Sigmoid colon (tissue), 7 donors: ENCODE results near the gene PDE9A. TPM values are rescaled to one million over a fixed set of nuclear protein-coding genes. Genes with fewer than 3 reads are reported as not detected.
"Not testable (repeated sequence)": the region's sequence is repeated elsewhere in the genome, so short reads cannot be mapped to it uniquely, and the experiment has no call there.

Experiments used
- DNase-seq: peaks from one replicate; pipeline ENCODE4 v3.0.0-alpha.2; 2019
- H3K27ac ChIP-seq, 4 donors: fragments of 200-600 bp; sonication (generic); one replicate each; pipeline ENCODE4 v1.5.1; 2016 to 2019; ENCODE audit warnings: mild to moderate bottlenecking in 1 of 4
- H3K27me3 ChIP-seq, 3 donors: fragments of 200-600 bp; sonication (generic); one replicate each; pipeline ENCODE4 v1.5.1; 2019; ENCODE audit warnings: mild to moderate bottlenecking in 1 of 3
- H3K36me3 ChIP-seq, 4 donors: fragments of 200-600 bp; sonication (generic); one replicate each; pipeline ENCODE4 v1.5.1; 2016 to 2019
- H3K4me1 ChIP-seq, 4 donors: fragments of 200-600 bp; sonication (generic); one replicate each; pipeline ENCODE4 v1.5.1; 2017 to 2019
- H3K4me3 ChIP-seq, 4 donors: fragments of 200-600 bp; sonication (generic); one replicate each; pipeline ENCODE4 v1.5.1; 2017 to 2019; ENCODE audit warnings: mild to moderate bottlenecking in 2 of 4, moderate library complexity in 1 of 4
- H3K9me3 ChIP-seq, 4 donors: fragments of 200-600 bp in 3 of 4; sonication (generic) in 3 of 4; one replicate each; pipeline versions ENCODE4 v1.5.1 to v1.6.1; 2013 to 2019
- EP300 ChIP-seq, 4 donors: sonication (generic); formaldehyde crosslinking; IDR thresholded peaks; one replicate each; pipeline ENCODE4 v1.6.1; 2017; ENCODE audit warnings: antibody characterized with exemption in 4 of 4
- POLR2A ChIP-seq, 2 donors: fragments of 450-650 bp; IDR thresholded peaks; one replicate each; pipeline ENCODE4 v1.6.1; 2016; ENCODE audit warnings: antibody characterized with exemption in 2 of 2, mild to moderate bottlenecking in 2 of 2, moderate library complexity in 2 of 2
- POLR2AphosphoS5 ChIP-seq, 4 donors: sonication (generic); formaldehyde crosslinking; IDR thresholded peaks; one replicate each; pipeline ENCODE4 v1.6.1; 2017; ENCODE audit warnings: antibody characterized with exemption in 4 of 4
- WGBS, 2 donors: extraction: QIAGEN DNeasy Blood & Tissue Kit; methylation state at CpG; one replicate each; pipeline ENCODE4 v1.1.7; 2013; 5-methylcytosine and 5-hydroxymethylcytosine counted together
- intact Hi-C: fragments of 100-400 bp; cut with DNase I; formaldehyde crosslinking; loops from one replicate; pipeline ENCODE4 v1.15.1; 2023
- polyA plus RNA-seq, 3 donors: library from polyadenylated mRNA; stranded (reverse); fragments of 200-250 nt; gene quantifications; one replicate each; pipeline ENCODE4 v1.2.3, GENCODE V29; 2013
- total RNA-seq, 4 donors: library from RNA; depleted of rRNA; stranded (reverse); fragments of >200 nt; gene quantifications; one replicate each; pipeline ENCODE4 v1.1.0, GENCODE V29; 2016
- TF ChIP-seq, protein P1 (sequence below), 4 experiments: fragments of 450-650 bp in 3 of 4; fragments of 200-600 bp in 1 of 4; IDR thresholded peaks; one replicate each; pipeline ENCODE4 v1.5.1; 2016 to 2019; ENCODE audit warnings: antibody characterized with exemption in 4 of 4, mild to moderate bottlenecking in 3 of 4, moderate library complexity in 2 of 4
- donor health status: healthy with polysubstance abuse.
- donor health status: Bipolar disorder and iron deficiency.
- donor health status: healthy.

The PDE9A gene
- total and polyA plus RNA-seq, 7 donors, result 71.6 to 433 (median 102) TPM

GRCh38 chr21:42809577-42810475 lies 156.4 kb downstream of the PDE9A start:
- 76 to 93% methylated on average over 18 of the region's 18 CpGs for WGBS, 2 donors
- Histone ChIP-seq H3K27ac (no peak overlapping the region), H3K4me1 (no peaks in the 10 kb centered on the region), H3K9me3 (no peaks in the 10 kb centered on the region), H3K36me3 (no peaks in the 10 kb centered on the region), H3K27me3 (peaks cover 0 to 15% (median 0%) of the 10 kb centered on the region in 3 donors), H3K4me3 (no peak overlapping the region)
- TF ChIP-seq, protein P1, sequence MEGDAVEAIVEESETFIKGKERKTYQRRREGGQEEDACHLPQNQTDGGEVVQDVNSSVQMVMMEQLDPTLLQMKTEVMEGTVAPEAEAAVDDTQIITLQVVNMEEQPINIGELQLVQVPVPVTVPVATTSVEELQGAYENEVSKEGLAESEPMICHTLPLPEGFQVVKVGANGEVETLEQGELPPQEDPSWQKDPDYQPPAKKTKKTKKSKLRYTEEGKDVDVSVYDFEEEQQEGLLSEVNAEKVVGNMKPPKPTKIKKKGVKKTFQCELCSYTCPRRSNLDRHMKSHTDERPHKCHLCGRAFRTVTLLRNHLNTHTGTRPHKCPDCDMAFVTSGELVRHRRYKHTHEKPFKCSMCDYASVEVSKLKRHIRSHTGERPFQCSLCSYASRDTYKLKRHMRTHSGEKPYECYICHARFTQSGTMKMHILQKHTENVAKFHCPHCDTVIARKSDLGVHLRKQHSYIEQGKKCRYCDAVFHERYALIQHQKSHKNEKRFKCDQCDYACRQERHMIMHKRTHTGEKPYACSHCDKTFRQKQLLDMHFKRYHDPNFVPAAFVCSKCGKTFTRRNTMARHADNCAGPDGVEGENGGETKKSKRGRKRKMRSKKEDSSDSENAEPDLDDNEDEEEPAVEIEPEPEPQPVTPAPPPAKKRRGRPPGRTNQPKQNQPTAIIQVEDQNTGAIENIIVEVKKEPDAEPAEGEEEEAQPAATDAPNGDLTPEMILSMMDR (IDR thresholded peaks at IDR 0.05), result no peak
- TF ChIP-seq POLR2A (IDR thresholded peaks at IDR 0.05), result no peak
- intact Hi-C loops, result no loop called here
- no peak for DNase-seq

- TF ChIP-seq POLR2AphosphoS5 (IDR thresholded peaks at IDR 0.05) (no peak), EP300 (IDR thresholded peaks at IDR 0.05) (no peak), POLR2A (IDR thresholded peaks at IDR 0.05) (no peak)
- TF ChIP-seq, protein P1 (IDR thresholded peaks at IDR 0.05), result no peak
- H3K4me1 ChIP-seq, result no peaks in the 10 kb centered on the region
- H3K36me3 ChIP-seq, result no peaks in the 10 kb centered on the region
- H3K4me3 ChIP-seq, result no peak overlapping the region
- no peak for DNase-seq
- intact Hi-C loops, result no loop called here
- H3K27me3 ChIP-seq, result peaks cover 0 to 15% (median 0%) of the 10 kb centered on the region in 3 donors
- WGBS, 2 donors, result 66% methylated on average over 6 of the region's 6 CpGs
- H3K27ac ChIP-seq, result no peak overlapping the region
- H3K9me3 ChIP-seq, result no peaks in the 10 kb centered on the region
Observed at GRCh38 chr21:42811960-42812359, 158.5 kb downstream of the PDE9A start.

DNA sequence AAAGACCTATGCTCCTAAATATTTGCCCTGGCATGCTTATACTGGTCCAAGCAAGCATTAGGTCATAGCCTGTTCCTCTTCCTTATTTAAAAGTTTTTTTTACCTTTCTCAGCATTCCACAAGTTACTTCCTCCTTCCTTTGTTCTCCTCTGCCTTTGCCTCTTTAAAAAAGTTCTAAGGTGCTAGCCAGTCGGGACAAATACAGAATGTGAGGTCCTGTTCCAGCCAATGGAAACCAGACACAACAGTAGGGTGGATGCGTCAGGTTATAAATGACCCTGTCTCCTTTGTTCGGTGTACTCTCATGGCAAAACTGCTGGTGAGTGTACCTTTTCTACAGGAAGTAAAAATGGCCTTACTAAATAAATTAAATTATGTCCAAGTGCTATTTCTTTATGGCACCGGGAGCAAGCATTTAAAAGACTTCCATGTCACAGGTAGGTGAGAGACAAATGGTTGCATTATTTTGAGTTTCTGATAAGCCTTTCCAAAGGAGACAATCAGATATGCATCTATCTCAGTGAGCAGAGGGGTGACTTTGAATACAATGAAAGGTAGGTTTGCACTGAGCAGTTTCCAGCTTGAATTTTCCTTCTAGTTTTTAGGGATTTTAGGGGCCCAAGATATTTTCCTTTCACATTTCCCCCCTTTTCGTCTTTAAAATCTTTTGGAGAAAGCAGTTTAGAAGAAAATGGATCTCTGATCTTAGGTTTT lies 159.3 kb downstream of the PDE9A start:
- H3K4me3 ChIP-seq, H3K9me3 ChIP-seq, DNase-seq, intact Hi-C loops, H3K27ac ChIP-seq, H3K4me1 ChIP-seq, H3K36me3 ChIP-seq: not testable (repeated sequence)
- 19 to 58% methylated on average over 5 of the region's 5 CpGs for WGBS, 2 donors
- peaks cover 0 to 15% (median 0%) of the 10 kb centered on the region in 3 donors for H3K27me3 ChIP-seq

GRCh38 chr21:42815217-42815616 lies 161.8 kb downstream of the PDE9A start:
- peaks cover 0 to 18% (median 0%) of the 10 kb centered on the region in 3 donors for H3K27me3 ChIP-seq
- H3K4me1 ChIP-seq, result no peaks in the 10 kb centered on the region
- 89 to 90% methylated on average over 1 of the region's 1 CpG for WGBS, 2 donors
- TF ChIP-seq, protein P1 (IDR thresholded peaks at IDR 0.05), result no peak
- no peaks in the 10 kb centered on the region for H3K36me3 ChIP-seq
- no peak for DNase-seq
- intact Hi-C loops, result no loop called here
- H3K4me3 ChIP-seq, result no peak overlapping the region
- no peak overlapping the region for H3K27ac ChIP-seq
- H3K9me3 ChIP-seq, result no peaks in the 10 kb centered on the region

DNA sequence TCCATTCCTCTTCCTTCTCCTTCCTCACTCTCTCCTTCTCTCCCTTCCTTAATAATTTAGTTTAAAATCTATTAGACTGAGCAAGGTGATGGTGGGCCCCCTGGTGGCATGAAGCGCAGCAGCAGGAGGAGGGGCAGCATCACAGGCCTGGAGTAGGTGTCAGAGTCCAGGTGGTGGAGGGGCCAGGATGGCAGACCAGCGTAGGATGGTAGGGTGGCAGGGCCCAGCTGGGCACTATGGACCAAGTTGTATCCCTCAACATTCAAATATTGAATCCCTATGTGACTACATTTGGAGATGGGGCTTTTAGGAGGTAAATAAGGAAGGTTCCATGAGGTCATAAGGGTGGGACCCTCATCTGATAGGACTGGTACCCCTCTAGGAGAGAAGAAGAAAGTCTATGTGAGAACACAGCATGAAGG lies 164.9 kb downstream of the PDE9A start:
- TF ChIP-seq EP300 (IDR thresholded peaks at IDR 0.05), result no peak
- TF ChIP-seq POLR2AphosphoS5 (IDR thresholded peaks at IDR 0.05), result no peak
- TF ChIP-seq, protein P1 (IDR thresholded peaks at IDR 0.05), result peak; percentile 77 to 90 (median 84)
- TF ChIP-seq POLR2A (IDR thresholded peaks at IDR 0.05), result no peak
- intact Hi-C loops, result loop anchor here (2.0 kb wide), 1 partner anchor 224 kb away; no protein-coding TSS in a partner anchor
- Histone ChIP-seq H3K27ac (no peak overlapping the region), H3K27me3 (peaks cover 0 to 24% (median 6%) of the 10 kb centered on the region in 3 donors), H3K4me1 (no peaks in the 10 kb centered on the region), H3K4me3 (no peak overlapping the region), H3K36me3 (no peaks in the 10 kb centered on the region), H3K9me3 (no peaks in the 10 kb centered on the region)
- DNase-seq, result peak; percentile 79
- WGBS, 2 donors, result 21 to 37% methylated on average over 2 of the region's 2 CpGs
